ENCODE data around the gene FHIT.

The FHIT gene

DNA sequence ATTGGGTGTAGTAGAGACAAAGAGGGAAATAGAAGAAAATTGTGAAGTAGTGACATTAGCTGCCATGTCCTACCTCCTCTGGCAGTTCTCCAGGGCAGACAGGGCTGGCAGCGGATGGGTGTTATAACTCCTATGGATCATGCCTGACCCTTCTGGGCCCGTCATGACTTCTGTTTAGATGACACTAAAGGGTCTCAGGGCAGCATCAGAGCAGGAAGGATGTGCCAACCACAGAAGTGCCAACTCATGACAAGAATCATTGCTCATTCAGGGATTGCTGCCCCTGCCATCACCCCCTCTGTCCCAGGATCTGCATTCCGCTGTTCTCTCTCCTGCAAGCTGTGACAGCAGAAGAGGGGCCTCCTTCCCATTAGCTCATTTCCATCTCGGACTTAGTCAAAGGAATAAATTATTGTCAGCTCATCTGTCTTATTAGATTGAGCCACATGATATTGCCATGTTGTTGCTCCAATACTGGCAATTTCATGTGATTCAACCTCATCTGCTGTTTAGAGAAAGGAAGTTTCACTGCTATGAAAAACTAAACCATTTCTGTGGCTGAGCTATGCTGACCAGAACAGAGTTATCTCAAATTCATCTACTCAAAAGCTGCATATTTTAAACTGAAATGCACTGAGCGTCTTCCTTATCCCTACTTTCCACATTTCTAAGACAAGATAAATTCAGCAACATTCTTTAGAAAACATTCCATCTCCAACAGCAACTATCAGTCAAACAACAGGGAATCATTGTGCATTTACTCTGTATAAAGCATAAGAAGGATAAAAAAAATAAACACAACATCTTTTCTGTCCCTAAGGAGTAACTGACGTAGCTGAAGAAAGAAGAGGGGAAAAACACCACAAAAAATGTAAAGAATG lies 271.6 kb downstream of the FHIT start:
- DNase-seq, result no peak

GRCh38 chr3:60973321-60973720 lies 277.9 kb downstream of the FHIT start:
- DNase-seq, result no peak

- no peak for DNase-seq
Measured at GRCh38 chr3:60972599-60972998, 278.7 kb downstream of the FHIT start.

DNA sequence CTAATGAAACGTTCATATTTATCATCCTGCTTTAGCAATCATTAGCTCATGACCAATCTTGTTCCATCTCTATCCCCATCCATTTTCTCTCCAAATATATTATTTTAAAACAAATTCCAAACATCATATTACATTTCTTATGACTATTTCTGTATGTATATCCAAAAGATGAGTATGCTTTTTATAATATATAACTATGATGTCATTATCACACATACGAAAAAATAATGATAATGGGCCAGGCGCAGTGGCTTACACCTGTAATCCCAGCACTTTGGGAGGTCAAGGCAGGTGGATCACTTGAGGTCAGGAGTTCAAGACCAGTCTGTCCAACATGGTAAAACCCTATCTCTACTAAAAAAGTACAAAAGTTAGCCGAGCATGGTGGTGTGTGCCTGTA lies 280.4 kb downstream of the FHIT start:
- no peak for DNase-seq

DNA sequence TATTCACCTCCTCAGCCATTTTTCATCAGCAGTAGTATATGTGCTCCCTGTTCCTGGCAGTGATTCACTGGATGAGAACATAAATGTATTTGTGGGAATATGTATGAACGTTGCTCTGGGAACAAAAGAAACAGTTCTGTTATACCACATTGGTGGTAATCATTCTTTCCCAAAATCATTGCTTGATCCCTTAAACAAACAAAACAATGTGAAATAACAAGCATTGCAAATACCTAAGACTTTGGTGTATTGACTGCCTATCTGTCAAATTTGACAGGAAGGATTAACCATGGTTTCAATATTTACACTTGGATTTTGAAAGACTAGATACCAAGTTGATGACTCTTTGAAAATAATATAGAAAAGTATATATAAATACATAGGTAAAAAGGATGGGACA lies 284.1 kb downstream of the FHIT start:
- DNase-seq, result no peak

DNA sequence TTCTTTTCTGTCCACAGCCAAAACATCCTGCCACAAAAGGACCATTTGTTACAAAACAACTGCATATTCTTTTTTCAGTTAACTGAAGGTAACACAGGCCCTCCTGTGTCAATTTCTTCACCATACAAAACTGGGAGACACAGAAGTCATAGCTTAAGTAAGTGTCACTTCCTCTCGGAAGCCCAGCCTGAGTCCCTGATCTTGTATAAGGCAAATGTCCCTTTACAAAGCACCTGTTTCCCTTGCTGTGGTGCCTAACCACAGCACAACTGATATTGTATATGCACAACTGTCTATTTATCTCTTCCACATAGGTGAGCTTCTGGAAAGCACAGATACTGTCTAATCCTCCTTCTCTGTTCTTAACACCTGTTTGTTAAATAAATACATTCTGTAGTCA lies 293.7 kb downstream of the FHIT start:
- no peak for DNase-seq

GRCh38 chr3:60956729-60957128 lies 294.5 kb downstream of the FHIT start:
- no peak for DNase-seq

DNA sequence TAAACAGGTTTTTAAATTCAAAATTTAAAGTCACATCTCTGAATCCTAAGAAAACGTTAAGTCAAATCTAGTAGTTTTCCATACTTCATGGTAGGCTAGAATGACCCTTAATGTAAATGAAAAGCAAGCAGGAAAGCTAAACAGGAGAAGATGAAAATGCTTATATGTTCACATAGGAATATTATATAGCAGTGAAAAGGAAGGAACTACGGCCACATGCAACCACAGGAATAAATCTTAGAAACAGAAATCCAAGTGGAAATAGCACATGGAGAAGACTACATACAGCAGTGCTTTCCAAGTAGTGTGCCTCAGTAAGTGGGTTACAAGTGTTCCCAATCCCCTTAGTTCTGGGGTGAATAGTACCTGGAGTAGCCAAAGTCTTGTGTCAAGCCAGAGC lies 296.2 kb downstream of the FHIT start:
- no peak for DNase-seq

DNA sequence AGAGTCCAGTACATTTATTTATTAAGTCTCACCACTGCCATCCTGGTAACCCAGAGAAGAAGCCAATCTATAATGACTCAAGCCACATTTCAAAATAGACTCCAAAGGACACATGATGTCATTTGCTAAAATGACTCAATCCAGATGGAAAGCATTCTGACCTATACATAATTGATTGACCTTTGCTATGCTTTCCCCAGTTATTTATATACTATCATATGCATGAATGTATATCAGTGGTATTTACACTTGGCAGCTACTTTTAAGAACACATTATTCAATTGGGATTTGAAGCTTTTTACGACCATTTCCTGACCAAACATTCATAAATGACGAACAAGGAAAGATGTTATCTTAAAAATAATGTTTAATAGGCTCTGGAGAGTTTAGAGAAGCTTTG lies 297.2 kb downstream of the FHIT start:
- no peak for DNase-seq

DNA sequence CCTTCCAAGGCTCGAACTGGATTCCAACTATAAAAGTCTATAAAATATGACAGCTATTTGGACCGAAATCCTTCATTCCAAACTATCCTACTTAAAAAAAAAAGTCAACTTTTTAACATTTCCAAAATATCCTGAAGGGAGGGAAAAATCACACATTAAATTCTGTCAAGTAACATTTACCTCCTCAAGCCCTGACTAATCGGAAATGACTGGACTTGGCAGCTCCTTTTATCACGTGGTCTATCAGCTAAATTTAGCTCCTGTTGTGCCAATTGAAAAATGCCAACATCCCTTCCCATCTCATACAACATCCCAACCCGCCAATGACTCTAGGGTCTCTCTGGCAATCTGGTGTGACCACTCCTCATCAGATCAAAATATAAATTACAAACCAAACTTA lies 297.9 kb downstream of the FHIT start:
- no peak for DNase-seq

DNA sequence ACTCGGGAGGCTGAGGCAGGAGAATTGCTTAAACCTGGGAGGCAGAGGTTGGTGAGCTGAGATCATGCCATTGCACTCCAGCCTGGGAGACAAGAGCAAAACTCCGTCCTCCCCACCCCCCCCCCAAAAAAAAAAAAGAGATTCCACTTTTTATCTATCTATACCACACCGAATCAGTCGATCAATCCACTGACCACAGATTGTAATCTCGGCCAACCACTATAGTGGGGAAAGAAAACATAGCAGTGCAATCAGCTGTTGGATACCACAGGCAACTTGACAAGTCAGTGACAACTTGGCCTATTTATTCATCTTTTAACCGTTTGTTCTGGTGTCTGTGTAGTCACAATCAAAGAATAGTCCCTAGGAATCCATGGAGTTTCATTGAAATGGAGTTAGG lies 299.2 kb downstream of the FHIT start:
- DNase-seq, result no peak

- DNase-seq, result no peak
Measured at GRCh38 chr3:60949146-60949545, 302.1 kb downstream of the FHIT start.

DNA sequence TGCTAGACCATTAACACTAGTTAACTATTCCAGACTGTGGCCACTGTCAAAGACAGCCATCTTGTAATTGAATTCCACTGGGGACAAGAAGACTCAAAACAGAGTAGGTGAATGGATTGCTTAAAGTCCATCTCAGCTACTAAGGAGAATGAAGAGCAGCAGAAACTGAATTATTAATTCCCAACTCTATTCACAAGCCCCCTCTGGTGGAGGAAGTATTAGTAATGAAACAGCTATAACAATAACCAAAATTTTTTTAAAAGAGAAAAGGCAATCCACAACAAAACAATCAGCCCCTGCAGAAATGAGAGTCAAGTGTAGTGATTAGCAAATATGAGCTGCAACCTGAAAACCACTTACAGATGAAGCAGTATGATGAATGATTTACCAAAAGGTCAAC lies 302.8 kb downstream of the FHIT start:
- DNase-seq, result no peak

DNA sequence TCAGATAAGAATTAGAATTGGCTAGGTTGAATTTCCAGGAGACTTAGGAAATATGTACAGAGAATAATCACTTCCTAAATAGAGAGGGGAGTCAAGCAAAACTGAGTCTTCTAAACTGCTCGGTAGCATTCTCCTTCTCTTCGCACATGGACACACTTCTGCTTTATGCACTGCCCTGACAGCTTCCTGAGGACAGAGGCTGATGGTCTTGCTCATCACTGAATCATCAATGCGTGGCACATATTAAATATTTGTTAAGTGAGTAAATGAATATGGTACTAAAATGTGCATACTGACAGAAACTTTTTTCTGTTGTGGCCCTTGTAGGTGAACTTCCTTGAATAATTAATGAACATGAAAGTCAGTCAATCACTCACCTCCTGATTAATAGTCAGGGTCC lies 315.5 kb downstream of the FHIT start:
- DNase-seq, result no peak

DNA sequence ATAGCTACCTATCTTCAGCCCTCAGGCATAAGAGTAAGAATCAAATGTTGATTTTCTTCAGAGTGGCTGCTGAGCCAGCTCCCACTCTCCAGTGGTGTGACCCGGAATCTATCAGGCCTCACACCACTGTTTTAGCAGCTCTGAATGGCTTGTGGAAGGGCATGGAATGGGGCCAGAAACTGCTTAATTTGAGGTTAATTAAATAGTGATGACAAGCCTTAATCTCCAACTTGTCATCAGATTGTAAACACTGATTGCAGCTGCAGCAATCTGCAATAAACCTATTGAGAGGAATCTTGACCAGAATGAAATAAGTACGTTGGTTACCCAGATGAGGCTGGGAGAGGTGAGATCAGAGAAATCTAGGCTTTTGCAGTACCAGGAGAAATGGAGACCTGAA lies 317.4 kb downstream of the FHIT start:
- no peak for DNase-seq

- no peak for DNase-seq
Measured at GRCh38 chr3:60932643-60933042, 318.6 kb downstream of the FHIT start.

DNA sequence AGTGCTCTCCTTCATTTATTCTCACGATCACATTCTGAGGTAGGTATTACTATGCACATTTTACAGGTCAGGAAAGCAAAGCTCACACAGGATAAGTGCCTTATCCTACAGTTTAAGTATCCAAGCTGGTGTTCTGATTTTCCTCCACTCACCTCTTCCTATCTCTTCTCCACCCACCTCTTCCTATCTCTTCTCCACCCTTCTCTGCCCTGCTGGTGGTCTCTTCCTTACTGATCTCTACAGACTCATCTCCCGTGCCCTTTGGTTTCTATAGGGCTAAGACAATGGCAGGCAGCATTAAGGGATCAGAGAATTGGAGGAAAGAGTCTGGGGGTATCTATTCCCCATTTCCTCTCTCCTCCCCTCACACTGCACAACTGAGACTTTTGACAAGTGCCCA lies 319.1 kb downstream of the FHIT start:
- DNase-seq, result no peak

GRCh38 chr3:60931452-60931851 lies 319.8 kb downstream of the FHIT start:
- DNase-seq, result no peak

DNA sequence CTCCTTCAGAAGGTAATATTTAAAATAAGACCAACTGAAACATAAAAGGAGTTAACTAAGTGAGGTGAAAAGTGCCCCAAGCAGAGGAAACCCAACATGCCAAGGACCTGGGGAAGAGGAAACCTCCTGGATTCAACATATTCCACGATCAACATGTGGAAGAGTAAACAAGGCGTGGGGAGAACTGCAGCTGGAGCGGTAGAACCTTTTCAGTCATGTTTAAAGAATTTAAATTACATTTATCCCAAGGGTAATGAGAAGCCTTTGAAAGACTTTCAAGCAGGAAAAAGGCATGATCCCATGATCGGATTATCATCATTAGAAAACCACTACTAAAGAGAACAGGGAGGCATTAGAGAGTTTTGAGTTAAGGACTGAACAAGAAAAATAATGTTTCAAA lies 330.7 kb downstream of the FHIT start:
- DNase-seq, result no peak

- DNase-seq, result no peak
Measured at GRCh38 chr3:60919296-60919695, 332.0 kb downstream of the FHIT start.

GRCh38 chr3:60917141-60917540 lies 334.1 kb downstream of the FHIT start:
- no peak for DNase-seq

DNA sequence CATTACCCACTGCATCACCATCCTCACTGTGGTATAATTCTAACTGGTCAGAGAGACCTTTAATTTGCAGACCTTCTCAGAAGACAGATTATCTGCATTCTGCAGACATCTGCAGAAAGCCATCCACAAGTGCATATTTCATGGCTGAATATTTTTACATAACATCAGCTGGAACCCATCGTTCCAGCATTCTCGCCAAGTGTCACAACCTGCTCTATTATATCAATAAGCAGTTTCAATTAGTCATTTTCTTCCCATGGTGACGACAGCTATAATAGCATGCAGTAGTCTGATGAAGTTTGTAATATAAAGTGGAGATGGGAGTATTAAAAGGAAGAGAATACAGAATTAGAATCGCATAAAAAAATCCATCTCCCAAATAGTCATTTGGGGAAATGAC lies 334.7 kb downstream of the FHIT start:
- no peak for DNase-seq

GRCh38 chr3:60913474-60913873 lies 337.8 kb downstream of the FHIT start:
- DNase-seq, result no peak

- no peak for DNase-seq
Measured at GRCh38 chr3:60912876-60913275, 338.4 kb downstream of the FHIT start.

DNA sequence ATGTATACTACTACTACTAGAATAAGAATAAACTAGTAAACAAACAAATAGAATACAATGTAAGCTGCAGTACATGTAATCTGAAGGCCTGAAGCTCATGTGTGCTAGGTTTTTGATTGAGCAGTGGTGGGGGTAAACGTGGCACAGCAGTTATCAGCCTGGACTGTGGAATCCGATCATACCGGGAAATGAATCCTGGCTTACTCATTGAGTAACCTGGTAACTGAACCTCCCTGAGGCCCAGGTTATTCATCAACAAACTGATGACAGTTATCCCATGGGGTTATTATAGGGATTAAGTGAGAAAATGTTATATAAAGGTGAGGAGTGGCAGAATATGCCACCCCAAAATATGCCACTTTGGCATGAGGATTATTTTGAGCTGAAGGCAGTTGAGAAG lies 339.1 kb downstream of the FHIT start:
- no peak for DNase-seq

Data from KG1 (cell line).